HG03045 (cell line): Measurements from ENCODE around the gene ALDH3B1.

ENCODE experiments used
- ATAC-seq: cut with Tn5 transposase; IDR thresholded peaks from one replicate; pipeline ENCODE4 v1.9.1; 2021; ENCODE audit warnings: mild to moderate bottlenecking, moderate library complexity; ENCODE audit not compliant: unreplicated experiment

ALDH3B1 gene

DNA sequence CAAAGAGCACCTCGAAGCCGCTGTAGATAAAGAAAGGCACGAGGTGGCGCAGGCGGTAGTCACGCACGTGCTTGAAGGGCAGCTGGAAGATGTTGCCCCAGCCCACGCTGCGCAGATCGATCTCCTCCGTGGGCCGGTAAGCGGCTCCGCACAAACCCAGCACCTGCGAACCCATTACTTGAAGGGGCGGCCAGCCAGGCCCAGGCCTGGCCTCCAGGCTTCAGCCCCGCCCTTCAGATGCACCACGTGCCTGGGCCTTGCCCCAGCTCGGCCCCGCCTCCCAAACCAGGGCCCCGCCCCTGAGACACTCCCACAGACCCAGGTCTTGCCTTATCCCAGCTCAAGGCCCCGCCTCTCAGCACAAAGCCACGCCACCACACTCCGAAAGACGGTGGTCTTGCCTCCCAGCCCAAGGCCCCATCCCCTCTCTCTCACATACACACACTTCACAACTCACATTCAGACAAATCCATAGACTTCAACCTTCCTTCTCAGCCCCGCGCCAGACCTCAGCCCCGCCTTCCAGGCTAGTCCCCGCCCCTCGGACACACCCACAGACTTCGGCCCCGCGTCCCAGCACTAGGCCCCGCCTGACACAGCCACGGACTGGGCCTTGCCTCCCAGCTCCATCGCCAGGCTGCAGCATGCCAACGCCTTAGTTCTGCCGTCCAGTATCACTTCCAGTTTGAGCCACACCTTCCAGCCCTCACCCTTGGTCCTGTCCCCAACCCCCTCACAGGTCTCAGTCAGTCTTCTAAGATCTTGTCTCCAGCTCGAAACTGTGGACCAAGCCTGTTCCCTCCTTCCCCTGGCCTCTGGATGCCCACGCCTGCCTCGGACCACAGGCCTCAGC is 13.3 kb upstream of the ALDH3B1 start:
- no peak for ATAC-seq

DNA sequence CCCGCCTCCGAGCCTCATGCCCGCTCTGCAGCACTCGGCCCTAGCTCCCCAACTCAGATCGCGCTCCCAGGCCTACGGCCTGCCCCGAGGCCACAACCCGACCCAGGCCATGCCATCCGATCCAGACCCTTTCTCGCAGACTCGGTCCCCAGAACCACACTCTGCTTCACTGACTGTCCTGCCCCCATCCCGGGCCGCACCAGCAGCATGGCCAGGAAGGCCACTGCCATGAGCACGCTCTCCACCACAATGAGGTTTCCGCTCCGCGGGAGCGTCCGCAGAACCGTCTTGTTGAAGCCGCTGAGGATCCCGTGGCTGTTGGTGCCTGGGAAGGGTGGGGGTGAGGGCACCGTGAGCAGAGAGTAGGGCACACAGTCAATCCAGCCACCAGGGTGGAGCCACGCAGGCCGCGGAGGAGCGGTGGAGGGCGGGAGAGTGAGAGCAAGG is 12.6 kb upstream of the ALDH3B1 start:
- no peak for ATAC-seq

DNA sequence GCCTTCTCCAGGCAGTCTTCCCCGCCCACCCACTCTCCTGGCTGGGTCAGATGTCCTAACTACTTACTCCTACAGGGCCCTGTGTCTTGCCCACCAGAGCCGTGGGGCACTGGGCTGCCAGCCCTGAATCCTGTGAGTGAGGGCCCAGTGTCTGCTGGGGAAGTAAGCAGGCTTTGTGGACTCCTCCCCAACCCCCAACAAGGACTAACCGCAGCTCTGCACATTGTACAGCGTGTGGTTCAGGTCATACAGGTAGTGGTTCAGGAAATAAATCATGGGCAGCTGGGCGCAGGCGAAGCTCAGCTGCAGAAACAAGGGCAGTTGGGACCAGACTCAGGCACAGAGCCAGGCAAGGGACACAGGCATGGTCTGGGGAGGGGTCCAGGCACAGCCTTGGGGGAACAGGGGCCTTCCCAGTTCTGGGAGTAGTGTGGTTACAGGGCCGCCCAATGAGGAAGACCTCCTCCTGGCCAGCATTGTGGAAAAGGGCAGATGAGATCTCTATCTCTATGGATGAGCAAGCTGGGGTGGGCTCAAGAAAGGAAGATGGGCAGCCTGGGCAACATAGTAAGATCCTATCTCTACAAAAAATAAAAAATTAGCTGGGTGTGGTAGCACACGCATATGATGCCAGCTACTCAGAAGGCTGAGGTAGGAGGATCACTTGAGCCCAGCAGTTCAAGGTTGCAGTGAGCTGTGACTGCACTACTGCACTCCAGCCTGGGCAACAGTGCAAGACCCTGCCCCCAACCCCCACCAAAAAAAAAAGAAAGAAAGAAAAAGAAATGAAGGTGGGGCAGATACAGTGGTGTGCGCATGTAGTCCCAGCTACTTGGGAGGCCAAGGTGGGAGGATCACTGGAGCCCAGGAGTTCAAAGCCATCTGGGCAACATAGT is 11.7 kb upstream of the ALDH3B1 start:
- no peak for ATAC-seq

DNA sequence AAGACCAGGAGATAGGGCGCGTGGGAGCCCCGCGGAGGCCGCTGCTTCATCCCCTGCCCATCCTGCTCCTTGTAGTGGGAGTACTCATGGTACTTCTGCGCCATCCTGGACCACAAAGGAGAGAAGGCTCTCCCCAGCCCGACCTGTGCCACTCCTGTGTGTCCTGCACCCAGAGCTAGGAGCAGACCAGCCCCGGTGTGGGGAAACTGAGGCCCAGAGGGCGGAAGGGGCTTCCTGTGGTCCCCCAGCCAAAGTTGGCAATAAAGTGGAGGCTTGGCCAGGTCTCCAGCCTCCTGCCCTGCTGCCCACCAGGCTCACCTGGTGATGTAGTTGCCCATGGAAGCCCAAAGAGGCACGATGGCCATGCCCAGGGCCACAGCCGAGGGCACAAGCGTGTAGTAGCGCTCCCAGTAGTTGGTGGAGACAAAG is 10.9 kb upstream of the ALDH3B1 start:
- no peak for ATAC-seq

DNA sequence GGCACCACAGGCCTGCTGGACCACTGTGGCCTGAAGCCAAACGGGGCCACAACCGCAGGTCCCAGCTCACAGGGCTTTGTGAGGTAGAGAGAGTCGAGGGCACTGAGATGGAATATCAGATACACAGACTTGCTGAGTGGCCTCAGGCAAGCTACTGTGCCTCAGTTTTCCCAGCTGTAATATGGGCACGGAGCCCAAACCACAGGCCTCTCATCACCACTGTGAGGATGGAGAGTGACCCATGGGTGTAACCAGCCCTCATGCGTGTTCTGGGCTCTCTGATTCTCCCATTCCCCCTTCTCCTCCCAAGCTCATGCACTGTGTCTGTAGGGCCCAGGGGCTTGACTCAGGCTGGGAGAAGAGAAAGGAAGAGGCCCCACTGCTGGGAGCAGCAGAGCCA is 10.4 kb upstream of the ALDH3B1 start:
- ATAC-seq, result no peak

DNA sequence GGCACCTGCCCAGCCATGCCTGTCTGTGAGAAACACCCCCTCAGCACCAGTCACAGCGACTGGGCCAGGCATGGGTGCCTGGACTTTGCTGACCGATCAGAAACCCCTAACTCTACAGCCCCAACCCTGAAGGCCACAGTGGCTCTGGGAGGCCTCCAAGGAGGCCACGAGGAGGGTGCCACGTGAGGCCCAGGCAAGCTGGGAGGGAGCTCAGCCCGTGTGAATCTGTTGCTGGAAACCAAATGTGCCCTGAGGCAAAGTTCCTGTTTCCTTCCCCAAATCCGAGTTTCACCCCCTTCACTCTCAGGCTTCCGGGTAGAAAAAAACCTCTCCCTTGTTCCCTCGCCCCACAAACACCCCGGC is 7.6 kb upstream of the ALDH3B1 start:
- peak; percentile 12 for ATAC-seq

DNA sequence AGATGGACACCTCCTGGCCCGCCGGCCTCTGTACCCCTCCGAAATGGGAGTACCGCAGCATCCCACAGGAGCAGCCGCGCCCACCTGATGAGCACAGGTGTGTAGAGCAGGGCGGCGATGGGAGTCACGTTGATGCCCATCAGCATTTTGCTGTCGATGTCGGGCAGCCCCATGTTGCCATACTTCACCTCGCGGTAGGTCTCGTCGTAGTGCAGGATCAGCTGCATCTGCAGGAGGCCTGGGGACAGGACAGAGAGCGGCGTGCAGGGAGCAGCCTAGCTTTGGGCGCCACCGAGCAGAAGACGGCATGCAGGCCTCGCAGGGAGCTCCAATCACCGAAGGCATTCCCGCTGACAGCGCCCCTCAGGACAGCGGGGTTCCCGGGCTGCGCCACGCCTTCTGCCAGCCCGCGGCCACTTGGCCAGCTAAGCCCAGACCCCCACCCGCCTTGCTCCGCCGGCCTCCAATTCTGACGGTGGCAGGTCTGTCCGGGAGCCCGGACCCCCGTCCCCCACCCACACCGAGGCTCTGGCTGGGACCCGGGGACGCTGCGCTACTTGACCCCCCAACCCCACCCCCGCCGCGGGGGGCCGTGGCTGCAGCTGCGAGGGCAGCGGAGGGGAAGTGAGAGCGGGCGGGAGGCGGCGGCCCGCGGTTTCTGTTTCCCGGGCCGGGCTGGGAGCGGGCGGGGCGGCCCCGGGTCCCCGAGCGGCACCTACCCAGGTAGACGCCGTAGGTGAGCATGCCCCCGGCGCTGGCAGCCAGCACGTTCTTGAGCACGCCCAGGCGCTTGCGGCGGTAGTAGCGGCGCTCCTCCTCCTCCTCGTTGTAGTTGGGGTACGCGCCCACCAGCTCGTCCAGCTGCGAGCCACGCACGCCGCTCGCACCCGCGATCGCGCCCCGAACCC is 6.9 kb upstream of the ALDH3B1 start:
- ATAC-seq, result peak; percentile 41

DNA sequence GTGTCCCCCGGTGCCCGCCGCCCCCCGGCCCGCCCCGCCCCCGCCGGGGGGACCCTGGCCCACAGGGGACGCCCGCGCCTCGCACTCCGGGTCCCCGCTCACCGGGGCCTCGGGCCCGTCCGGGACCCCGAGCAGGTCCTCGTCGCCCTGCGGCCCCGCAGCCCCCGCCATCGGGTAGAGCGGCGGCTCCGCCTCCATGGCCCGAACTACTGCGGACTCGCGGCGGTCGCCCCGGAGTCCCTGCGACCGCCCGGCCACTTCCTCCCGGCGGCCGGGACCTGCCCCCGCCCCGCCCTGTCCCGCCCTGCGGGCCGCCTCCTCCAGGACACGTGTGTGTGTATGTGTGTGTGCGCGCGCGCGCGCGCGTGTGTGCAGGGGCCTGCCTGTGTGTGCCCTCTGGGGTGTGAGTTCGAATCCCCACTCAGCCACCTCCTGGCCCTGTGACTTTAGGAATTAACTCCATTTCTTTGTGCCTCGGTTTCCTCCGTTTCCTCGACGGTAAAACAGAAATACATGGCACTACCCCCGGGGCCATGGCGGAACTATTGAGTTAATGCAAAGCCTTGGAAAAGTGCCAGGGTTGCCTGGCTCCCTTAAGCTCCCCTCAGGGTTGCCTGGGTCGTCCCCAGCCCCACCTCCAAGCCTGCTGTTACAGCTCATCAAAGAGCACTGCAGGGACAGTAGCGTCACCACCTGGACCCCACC is 6.1 kb upstream of the ALDH3B1 start, which contains the start of gene UNC93B1:
Gene UNC93B1, minus strand, starts transcription at position 252 of the 705 bp plus-strand sequence. Its CDS starts 54 bp downstream, at position 198.
- ATAC-seq, result peak; percentile 59

DNA sequence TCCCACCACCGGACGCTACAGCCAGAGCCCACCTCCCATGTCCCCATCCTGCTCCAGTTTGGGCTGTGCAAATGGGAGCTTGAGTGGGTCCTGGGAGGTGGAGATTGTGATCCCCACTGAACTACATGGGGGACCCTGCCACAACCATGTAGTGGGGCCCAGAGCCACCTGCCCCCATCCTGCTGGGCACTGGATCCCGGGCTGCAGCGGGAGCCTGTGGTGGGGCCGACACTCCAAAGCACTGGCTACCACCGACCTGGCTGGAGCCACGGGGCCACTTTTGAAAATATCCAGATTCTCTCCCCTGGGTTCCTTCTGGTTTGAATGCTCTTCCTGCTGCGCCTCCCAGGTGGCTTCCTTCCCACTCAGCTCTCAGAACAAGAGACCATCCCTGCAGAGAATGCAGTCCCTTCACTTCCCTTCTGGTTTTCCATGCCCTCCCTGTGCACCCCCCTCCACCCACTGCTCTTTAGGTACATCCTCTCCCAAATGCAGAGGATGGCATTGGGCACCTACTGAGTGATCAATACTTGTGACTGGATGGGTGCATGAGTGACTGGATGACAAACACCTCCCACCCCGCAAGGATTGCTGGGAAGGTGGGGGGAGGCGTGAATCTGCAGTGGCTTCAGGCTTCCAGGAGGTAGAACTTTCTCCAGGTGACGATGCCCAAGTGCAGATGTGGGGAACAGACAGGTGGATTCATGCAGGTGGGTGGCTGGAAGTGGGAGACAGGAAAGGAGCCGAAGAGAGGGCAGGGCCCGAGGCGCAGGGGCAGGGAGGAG is 5.4 kb upstream of the ALDH3B1 start:
- no peak for ATAC-seq

DNA sequence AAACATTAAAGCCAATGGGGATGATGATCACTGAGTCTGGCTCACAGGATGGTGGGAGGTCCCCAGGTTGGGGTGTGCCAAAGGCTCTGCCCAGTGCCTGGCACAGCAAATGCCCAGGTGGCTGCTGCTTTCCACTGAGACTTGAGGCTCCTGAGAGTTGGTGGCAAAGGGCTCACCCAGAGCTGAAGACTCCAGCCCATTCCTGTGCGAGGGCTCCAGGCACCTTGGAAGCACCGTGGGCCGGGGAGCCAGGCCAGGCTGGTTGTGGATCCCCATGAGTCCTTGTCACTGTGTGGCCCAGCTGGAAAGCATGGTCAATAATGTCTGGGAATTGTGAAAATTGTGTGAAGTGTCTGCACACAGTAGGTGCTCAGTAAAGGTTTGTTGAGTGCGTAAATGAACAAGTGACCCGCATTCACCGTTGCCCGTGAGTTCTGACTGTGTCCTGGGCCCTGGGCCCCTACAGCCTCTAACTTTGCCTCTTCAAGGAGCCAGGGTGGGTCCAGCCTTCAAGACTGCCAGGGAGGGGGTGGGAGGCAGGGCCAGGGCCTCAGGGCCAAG is 3.4 kb upstream of the ALDH3B1 start:
- ATAC-seq, result no peak

DNA sequence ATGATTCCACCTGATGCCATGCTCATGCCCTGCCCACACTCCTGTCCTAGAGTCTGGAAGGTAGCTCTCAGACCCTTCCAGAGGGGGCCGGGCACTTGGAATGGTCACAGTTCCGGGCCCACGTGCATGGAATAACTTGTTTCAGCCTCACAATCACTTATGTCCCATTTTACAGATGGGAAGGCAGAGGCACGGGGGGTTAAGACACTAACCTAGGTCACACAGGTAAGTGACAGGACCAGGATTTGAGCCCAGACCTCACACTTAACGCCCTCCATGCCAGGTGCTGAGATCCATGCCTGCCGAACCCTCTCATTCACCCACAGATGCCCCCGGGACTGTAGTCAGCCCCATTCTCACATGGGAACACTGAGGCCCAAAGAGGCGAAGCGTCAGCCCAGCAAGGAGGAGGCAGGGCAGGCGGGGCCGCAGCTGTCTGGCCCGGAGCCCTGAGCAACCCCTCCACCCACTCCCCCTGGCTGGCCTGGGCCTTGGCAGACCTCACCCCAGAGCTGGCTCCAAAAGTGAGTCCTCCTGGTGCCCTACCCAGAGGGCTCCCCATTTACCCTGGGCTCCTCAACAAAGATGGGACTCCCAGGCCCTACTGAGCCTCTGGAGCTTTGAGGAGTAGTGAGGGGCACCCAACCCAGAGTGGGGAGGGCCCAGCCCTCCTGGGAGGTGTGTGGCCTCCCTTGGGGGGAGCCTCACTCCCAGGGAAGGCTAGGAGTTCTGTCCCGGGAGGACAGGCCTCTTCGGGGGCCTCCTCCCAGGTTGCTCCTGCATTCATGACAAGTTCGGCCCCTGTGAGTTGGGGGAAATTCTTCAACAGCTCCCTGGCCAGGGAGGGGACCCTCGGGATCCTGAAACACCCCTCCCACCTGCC is 2.4 kb upstream of the ALDH3B1 start:
- ATAC-seq, result no peak

DNA sequence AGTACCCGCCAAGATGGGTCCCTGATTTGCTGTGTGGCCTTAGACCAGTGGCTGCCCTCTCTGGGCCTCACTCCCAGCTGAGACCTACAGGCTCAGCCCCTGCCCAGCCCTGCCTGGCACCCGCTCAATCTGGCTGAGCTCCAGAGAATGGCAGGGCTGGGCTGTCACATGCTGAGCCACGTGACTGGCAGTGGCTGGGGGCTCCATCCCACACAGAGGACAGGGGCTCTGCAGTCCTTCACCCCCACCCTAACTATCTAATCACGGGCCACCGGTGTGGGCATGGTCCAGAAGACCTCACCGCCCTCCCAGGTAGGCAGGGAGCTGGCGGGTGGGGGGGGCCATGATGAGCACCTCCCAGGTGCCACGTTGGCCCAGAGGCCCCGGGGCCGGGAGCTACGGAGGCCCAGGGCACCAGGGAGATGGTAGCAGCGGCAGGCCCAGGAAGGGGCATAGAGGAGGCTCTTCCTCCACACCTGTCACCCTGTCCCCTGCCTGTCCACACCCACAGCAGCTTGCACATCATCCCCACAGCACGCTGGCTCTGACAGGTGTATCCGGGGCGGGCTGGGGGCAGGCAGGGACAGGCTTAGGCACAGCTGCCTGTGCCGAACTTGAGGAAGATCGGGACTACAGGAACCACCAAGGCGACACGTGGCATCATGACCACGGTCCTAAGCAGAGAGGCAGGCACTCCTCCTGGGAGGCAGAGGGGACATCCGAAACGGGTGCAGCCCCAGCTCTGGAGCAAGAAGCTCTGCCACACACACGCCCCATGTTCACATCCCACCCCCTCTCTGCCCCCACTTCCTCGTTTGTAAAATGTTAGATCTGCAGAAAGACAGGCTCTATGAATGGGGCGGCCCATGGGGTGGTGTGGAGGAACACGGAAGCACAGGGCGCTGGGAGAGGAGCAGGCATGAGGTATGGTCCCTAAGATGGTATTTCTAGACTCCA is 1.5 kb upstream of the ALDH3B1 start:
- ATAC-seq, result no peak

DNA sequence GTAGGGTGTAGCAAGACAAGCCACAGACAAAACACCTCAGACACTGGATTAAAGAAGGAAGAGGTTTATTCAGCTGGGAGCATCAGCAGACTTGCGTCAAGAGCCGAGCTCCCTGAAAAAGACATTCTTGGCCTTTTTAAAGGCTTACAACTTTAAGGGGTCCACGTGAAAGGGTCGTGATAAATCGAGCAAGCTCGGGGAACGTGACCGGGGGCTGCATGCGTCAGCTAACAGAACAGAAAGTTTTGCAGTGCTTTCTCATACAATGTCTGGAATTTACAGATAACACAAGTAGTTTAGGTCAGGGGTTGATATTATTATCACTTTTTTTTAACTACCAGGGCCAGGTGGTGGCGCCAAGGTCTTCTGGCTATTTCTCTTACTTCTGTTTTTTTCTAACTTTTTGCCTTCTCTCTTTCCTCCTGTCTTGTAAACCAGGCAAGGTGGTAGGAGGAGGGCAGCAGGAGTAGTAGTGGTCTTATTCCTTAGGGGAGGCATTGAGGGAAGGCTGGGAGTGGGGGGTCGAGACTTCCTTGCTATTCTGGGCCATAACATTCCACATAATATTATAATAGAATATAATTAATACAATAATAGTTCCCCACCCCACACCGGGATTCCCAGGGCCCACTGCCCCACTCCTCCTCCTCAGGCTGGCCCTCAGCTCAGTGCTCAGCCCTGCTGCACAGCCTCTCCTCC is 587 bp upstream of the ALDH3B1 start:
- no peak for ATAC-seq

DNA sequence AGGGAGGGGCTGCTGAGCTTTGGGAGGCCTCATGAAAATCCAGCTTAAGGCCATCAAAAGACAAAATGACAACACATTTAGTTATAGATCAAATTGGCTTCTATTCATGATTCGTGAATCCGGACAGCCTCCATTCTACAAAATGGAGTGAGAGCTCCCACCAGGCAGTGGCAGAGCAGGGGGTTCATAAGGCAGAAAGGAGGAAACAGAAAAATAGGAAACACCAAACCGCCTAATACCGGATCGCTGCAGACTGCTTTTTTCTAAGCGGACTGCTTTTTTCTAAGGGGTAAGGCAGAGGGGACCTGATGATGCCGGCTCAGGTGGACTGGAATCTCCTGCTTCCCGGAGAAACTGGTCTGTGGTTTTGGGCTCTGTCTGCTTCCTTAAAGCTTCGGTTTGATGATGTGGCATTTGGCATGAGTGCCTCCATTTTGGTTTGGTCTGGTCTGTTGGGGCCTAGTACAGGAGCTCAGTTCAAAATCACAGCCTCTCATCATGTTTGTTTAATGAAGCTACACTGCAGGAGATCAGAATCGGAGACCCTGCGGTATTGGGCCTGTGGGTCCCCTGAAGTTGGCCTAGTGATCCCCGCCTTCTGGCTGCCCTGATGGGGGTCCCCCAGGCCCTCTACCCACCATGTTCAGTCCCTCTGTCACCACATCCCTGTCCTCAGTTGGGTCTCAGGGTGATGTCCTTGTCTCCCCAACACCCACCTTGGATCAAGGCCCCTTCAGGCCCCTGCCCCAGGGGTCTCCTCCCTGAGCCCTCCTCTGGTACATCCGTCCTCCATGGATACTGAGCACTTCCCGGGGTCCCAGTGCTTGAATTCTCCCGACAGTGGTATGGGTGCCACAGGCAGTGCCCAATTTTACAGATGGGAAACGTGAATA is 1.2 kb downstream of the ALDH3B1 start:
- ATAC-seq, result no peak
